GM20000 (cell line): ENCODE measurements around the gene MORN1.

Experiments used
- DNase-seq: peaks from one replicate; pipeline ENCODE4 v3.0.0; 2012; ENCODE audit warnings: low spot score
- CTCF ChIP-seq: IDR thresholded peaks from 2 replicates; pipeline ENCODE4 v1.5.1; 2012; ENCODE audit warnings: mild to moderate bottlenecking, control low read depth; ENCODE audit errors: extremely low read depth, missing control alignments

MORN1 gene

DNA sequence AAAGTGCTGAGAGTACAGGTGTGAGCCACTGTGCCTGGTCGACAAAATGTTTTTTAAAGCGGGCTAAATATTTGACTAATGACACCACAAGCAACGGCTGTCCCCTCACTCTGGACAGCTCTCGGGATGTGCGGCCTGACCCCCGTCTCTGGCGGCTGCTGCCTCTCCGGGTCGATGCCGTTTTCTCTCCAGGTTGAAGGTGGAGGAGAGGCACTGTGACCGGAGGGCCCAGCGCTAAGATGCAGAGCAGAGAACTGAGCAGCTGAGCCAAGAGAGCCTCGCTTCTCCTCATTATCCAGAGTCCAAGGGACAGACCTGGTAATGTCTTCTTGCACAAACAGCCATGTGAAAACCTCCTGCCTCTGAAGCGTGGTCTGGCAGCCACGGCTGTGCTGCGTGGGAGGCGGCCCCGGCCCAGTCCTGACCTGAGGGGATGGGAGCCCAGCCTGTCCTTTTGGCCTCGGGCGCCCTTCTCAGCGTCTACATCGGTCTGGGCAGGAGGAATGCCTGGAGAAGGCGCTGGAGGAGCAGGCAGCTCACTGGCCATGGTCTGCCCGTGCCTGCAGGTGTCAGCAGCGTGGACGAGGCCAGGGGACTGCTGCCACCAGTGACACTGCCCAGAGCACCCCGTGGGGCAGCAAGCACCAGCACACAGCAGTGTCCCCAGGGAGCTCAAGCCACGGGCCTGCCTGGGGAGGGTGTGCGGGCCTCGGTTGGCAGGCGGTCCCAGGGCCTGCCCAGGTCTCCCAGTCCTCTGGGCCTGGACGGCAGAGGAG, 10.3 kb downstream of the MORN1 start:
- TF ChIP-seq CTCF, result no peak
- DNase-seq, result no peak

DNA sequence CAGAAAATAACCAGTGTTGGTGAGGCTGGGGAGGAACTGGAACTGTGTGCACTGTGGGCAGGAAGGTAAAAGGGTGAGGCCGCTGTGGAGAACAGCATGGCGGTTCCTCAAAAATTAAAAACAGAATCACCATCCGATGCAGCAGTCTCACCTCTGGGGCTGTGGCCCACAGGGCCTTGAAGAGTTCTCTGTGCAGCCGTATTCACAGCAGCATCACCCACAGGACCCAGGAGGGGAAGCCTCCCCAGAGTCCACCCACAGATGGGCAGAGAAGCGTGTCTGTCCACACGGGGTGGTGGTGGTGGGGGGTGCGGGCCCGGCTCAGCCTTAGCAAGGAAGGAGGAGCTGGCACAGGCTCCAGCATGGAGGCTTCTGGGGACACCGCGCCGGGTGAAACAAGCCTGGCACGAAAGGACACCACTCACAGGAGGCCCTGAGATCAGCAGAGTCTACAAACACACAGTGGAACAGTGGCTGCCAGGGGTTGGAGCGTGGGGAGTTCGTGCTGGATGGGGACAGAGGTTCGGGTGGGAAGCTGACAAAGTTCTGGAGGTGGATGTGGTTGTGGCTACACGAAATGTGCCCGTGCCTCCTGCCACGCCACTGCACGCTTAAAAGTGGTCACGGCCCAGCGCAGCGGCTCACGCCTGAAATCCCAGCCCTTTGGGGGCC, 11.5 kb downstream of the MORN1 start:
- no peak for TF ChIP-seq CTCF
- DNase-seq, result no peak

- DNase-seq, result no peak
- TF ChIP-seq CTCF, result no peak
Measured at GRCh38 chr1:2378956-2379732, 12.2 kb downstream of the MORN1 start.

DNA sequence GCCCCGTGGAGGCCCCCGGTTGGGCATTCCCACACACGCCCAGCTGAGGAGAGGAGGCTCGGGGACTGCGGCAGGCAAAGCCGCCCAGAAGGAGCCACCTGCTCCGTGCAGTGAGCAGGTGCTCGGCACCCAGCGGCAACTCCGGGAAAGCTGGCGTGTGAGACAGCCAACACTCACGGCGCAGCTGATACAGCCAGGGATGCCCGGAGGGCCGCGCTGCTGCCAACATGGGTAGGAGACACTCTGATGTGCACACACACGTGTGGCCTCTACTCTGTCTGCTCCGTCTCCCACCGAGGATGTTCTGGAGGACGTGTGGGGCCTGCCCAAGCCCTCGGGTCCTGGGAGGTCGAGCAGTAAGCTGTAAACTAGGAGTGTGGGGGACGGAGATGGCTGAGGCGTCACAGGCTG, 12.9 kb downstream of the MORN1 start:
- no peak for DNase-seq
- no peak for TF ChIP-seq CTCF

DNA sequence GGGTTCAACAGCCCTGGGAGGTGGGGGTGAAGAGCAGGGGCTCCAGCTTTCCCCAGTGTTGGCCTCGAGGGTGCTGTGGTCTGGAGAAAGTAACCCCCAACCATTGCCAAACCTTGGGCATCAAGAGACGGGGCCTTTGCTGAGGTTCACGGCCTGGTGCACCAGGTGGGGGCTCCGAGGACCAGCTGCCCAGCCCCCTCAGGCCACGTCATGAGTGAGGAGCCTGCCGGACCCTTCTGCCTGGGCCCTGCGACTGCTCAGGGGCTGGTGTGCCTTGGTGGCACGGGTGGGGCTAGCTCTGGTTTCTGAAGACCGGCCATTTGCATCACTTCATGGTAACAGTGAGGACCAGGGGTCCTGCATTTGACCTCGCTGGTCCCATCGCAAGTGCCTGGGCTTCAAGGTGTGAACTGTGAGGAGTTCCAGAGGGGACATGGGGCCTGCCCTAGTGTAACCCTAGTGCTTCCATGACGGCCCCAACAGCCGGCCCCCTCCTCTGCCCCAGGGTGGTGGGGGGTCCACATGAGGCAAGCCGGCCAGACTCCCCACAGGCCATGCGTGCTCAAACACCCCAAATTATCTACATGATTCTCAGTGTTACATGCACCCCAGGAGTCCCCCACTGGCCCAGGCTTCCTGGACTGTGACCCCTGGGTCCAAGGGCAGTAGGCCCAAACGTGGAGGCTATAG, 13.5 kb downstream of the MORN1 start:
- no peak for TF ChIP-seq CTCF
- DNase-seq, result no peak

GRCh38 chr1:2376931-2377672, 14.3 kb downstream of the MORN1 start:
- TF ChIP-seq CTCF, result no peak
- no peak for DNase-seq
